Measurements from ENCODE around the gene EGFL7.
"Not testable (repeated sequence)": the region's sequence is repeated elsewhere in the genome, so short reads cannot be mapped to it uniquely, and the experiment has no call there.

Gene EGFL7

DNA sequence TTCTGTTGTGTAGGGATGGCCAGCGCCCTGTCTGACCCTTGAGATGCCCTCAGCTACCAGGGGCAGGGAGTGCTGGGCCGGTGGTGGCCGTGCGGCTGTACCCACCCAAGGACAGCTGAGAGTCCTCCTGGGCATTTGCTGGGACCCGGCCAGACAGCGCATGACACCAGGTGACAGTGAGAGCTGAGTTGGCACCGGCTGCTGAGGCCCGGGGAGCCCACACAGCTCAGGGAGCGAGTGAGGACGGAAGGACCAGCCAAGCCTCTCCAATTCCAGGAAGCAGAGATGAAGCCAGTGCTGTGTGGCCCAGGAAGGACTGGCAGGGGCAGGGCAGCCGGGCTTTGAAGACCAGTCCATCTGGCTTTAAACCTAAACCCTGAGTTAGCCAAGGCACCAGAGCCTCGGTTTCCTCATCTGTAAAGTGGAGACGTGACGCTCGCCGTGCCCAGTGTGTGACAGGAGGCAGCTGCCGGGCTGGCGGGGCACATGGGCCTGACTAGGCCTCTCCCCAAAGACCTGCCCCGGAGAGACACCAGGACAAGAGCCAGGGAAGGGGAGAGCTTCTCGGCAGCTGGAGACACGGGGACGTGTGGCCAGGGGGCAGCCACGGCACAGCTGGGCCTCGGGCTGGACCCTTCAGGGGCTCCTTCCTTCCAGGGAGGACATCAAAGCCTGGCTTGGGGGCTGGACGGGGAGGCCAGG is 27.5 kb downstream of the EGFL7 start:
- no peak for DNase-seq

DNA sequence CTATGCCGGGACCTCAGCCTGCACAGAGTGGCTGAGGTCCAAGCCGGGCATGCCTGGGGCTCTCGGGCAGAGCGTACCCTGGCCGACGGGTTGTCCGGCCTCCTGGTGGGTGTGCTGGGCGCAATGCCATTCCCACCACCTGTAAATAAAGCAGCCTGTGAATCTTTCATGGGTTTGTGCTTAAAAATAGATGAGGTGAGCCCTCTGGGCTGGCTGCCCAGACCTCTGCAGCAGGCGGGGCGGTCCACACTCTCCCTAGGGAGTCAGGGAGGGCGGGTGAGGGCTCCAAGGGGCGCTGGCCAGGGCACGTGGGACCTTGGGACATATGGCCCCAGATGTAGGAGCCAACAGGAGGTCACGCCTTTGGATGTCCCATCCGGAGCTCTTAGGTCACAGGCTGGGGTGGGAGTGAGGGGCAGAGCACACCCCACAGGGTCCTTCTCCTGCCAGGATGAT is 28.1 kb downstream of the EGFL7 start:
- no peak for DNase-seq

DNA sequence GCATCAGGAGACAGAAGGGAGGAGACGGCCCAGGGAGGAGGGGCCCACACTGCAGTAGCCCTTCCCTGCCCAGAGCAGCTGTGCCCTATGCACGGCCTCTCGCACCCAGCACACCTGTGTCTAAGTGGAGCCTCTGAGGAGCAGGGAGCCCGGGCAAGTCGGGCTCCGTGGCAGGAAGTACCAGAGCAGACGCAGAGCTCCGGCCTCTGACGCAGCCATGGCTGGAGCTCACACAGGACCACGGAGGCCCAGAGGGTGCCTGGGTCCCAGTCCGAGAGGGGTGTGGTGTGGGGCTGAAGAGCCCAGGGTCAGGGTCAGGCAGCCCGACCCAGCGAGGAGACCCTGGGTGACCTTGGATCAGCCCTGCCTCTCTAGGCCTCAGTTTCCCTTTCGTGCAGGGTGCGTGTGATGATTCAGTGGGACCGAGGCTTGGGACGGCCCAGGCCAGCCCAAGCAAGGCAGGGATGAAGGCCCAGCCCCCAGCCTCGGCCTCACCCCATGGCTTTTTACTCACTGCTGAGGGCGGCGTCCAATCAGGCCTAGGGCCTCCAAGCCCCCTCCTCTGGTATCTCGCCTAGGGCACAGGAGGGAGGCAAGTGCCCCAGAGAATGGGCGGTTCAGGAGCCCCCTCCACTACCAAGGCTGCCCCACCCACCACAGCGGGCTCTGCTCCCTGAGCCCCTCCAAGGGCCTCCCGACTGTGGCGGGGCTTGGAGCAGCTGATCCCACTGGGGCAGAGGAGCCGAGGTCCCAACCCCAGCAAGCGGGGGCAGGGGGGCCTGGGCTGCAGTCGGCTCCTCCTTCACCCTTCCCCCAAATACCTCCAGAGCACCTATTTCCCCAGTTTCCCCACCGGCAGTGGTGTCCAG is 28.8 kb downstream of the EGFL7 start:
- DNase-seq = no peak

DNA sequence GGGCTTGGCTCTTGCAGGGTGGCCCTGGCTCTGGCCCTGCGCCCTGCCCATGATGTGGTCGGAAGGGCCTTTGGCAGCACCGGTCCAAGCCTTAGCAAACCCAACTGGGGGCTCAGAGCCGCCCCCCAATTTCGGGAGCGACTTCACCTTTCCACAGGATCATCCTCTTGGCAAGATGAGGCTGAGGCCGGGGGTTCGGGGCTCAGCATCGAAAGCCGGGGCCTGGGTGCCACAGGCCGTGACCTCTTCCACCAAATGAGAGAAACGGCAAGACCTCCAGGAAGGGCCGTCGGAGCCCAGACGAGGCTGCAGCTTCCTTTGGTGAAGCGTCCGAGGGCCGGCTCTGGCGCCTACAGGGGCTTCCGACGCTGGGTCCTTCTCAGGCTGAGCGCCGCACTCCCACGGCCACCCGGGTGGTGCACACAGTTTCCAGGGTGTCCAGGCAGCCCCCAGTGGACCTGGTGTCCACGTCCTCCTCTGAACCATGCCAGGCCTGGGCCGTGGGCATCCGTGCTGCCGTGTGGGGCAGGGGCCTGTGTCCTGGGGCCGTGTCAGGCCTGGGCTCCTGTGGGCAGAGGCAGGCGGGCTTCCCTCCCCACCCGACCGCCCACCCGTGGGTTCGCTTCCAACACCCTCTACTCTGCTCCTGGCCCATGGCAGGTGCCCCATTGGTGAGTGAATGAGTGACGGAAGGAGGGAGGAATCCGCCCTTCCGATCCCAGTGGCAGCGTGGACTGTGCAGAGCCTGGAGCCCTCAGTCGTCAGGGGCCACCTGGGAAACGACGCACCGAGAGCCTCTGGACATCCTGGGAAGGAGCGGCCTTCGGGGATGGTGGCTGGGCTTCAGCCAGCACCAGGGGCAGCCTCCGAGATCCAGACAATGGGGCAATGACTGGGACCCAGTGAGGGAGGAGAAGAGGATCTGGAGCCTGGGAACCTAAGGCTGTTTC is 29.7 kb downstream of the EGFL7 start:
- DNase-seq = no peak

DNA sequence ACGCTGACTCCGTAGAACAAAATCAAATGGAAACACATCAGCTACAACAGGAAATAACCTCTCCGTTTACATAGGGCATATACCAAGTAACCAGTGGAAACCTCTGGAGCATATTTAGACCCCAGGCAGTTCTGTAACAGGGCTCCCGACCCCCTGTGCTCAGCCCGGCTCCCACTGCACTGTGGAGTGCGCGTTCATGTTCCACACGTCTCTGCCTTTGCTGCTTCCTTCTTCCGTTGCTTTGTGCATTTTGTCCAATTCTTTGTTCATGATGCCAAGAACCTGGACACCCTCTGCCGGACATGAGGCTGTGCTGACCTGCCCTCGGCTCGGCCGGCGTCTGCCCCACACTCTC is 30.4 kb downstream of the EGFL7 start:
- no peak for DNase-seq

DNA sequence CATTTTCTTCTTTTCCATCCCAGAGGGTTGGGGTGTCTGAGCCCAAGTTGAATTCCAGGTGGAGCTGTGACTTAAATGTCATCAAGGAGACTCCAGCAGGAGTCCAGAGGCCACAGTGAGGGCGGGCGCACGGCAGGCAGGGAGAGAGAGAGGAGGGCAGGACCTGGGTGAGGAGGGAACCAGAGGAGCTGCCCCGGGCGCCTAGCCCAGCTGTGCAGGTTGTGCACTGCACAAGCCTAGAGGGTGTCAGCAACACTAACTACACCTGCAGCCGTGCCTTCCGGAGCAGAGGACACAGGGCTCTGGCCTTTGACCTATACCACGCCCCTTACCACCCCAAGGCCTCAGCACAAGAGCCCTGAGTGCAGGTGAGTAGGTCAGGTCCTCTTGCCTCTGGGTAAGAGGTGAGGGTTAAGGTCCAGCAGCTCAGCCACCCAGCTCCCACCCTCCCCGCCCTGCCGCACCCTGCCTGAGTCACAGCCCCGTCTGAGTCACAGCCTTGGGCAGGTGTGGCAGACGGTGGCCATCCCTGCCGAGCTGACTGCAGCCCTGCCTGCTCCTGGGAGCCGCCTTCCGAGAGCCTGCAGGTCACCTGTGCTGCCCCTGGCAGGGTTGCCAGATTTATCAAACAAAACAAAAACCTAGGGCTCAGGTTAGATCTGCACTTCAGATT is 30.9 kb downstream of the EGFL7 start:
- no peak for DNase-seq

DNA sequence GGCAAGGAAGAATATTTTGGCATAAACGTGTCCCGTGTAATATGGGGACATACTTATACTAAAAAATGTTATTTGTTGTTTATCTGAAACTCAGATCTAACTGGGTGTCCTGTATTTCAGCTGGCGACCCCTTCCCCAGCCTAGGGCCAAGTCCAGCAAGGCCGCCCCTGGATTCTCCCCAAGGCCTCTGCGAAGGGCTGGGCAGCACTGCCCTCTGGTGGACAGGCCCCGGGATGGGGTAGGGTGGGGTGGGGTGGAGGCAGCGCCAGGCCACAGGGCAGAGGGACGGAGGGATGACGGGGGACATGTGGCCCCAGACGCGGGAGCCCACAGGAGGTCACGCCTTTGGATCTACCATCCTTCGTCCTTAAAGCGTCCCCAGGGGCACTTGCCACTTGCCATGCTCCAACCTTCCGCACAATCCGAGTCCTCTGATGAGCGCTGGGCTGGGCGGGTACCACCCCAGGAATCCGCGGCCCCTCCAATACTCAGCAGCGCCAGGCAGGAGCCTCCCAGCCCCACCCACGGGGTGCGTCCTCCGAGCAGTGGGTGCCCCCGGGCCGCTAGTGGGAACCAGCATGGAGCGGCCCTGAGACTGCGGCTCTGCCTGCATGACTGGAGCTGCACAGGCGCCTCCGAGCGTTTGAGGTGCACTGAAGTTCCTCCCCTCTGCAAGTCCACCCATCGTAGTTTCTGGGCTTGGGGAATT is 31.6 kb downstream of the EGFL7 start:
- DNase-seq = no peak

DNA sequence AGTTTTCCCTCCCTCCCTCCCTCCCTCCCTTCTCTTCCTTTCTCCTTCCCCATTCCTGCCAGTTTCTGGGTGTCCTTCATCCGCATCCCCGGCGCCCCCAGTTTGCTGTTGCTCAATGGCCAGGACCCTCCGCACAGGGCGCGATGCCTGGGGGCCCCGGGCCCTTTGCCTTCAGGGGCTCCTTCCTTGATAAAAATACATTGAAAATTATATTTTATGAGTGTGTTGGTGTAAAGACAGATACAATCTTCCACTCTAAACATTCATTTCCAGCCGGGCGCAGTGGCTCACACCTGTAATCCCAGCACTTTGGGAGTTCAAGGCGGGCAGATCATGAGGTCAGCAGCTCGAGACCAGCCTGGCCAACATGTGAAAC is 32.1 kb downstream of the EGFL7 start:
- DNase-seq = no peak

DNA sequence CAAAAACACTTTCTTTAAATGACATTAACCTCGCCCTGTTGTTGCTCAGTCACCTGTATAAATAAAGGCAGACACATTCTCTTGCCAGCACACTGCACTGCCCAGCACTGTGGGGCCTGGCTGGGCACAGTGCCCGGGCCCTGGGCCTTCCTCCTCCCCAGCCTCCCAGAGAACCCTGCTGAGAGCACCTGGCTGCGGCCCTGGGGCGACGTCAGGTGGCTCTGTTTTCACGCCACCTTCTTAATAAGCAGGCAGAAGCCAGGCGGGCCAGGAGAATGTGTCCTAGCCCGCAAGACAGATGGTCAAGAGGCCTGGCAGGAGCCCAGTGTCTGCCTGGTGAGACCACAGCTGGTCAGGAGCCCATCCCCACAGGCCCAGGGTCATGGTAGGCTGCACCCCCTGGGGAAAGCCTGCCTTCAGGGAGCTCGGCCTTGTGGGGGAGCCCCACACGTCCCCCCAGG is 32.7 kb downstream of the EGFL7 start:
- DNase-seq = peak; percentile 87

DNA sequence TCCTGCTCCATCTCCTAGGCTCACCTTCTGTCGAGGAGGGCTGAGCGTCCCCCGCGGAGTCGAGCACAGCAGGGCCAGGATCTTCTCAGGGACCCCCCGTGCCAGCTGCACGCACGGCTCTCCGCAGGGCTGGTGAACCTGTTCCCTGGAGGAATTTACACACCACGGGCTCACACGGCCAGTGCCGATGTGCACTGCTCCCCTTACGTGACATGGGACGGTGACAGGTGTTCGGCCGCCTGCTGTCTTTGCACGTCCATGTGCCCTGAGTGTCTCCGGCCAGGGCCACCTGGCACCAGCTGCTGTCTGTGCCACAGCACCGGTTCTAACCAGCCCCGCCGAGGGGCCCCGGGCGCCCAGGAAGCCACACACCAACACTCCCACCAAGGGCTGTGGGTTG is 33.2 kb downstream of the EGFL7 start:
- DNase-seq = no peak

DNA sequence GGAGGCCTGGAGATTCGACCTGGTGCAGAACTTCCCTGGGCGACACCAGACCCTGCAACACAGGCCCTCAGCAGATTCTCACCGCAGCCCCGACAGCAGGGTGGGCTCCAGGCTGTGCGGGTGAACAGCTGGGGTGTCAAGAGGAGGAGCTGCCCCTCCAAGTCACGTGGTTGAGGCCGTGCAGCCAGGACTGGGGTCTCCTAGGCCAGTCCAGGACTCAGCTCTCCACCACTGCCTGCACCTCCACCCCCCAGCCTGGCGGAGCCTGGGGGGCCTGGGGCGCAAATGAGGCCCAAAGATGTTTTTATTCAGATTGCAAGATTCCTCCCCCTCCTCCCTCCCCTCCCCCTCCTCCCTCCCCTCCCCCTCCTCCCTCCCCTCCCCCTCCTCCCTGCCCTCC is 33.8 kb downstream of the EGFL7 start:
- no peak for DNase-seq

DNA sequence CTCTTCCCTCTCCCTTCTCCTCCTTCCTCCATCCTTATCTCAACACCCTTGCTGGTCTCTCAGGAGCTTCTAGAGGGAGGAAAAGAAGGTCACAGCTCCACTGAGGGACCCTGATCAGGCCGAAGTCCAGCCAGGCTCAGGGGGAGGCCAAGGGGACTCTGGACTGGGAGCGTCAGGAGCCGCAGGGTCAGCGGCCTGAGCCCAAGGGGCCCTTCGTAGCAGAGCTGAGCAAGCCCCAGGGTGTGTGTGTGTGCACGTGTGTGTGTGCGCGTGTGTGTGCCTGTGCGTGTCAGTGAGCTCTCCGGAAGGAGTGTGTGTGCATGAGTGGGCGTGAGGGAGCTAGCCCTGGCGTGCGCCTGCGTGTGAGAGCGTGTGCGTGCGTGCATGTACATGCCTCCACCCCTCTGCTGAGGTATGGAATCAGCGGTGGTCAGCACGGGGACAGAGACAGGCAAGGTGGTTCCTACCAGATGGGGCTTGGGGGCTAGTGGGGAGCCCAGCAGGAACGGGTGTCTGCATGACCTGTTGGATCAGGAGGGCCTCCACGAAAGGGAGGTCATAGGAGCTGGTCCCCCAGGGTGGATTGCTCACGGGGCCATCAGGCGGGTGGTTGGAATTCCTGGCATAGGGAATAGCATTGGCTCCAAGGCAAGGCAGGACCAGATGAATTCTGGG is 34.6 kb downstream of the EGFL7 start:
- DNase-seq = no peak

DNA sequence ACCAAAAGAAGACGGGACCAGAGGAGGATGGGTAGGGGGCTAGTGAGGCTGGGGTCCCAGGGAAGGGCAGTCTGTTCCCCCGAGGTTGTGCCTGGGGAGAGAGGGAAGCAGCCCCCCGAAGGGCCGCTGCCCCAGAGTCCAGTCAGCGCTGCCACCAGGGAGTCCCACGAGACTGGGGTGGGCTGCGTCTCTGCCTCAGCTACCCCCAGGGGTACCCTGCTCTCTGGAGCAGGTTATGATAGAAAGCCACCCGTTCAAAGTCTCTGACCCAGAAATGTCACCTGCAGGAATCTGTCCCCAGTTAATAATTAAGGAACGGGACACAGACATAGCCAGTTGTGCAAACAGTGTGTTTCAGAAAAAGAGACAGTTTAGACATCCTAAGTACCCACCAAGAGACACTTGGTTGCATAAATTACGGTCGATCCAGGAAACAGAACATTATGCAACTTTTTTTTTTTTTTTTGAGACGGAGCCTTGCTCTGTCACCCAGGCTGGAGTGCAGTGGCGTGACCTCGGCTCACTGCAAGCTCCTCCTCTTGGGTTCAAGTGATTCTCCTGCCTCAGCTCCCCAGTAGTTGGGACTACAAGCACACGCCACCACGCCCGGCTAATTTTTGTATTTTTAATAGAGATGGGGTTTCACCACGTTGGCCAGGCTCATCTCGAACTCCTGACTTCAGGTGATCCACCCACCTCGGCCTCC is 35.3 kb downstream of the EGFL7 start:
- no peak for DNase-seq

DNA sequence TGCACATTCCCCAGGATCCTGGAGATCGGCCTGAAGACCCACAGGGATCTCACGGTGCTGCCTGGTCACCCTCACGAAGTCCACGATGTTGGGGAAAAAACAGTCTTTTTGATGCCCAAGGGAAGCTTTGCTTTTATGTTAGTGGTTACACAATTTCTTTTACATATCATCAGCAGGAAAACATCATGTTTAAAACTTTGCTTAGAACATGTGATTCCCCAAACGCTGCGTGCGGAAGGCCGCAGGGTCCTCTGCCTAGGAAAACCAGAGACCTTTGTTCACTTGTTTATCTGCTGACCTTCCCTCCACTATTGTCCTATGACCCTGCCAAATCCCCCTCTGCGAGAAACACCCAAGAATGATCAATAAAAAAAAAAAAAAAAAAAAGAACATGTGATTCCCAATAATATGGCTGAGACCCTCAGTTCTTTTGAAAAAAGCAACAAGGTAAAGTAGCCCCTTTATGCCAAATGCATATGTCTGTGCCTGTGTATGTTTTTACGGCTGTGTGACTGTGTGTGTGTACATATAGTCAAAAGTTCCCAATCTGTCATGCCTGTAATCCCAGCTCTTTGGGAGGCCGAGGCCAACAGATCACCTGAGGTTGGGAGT is 36.0 kb downstream of the EGFL7 start:
- no peak for DNase-seq

DNA sequence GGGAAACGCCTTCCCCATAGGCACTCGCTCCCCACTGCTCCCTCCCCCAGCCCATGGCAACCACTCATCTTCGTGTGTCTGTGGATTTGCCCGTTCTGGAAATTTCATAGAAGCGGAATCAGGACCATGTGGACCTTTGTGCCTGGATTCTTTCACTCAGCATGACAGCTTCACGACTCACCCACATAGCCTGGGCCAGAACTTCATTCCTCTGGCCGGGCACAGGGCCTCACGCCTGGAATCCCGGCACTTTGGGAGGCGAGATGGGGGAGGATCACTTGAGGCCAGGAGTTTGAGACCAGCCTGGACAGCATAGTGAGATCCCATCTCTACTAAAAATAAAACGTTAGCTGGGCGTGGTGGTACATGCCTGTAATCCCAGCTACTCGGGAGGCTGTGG is 37.6 kb downstream of the EGFL7 start:
- DNase-seq = no peak

DNA sequence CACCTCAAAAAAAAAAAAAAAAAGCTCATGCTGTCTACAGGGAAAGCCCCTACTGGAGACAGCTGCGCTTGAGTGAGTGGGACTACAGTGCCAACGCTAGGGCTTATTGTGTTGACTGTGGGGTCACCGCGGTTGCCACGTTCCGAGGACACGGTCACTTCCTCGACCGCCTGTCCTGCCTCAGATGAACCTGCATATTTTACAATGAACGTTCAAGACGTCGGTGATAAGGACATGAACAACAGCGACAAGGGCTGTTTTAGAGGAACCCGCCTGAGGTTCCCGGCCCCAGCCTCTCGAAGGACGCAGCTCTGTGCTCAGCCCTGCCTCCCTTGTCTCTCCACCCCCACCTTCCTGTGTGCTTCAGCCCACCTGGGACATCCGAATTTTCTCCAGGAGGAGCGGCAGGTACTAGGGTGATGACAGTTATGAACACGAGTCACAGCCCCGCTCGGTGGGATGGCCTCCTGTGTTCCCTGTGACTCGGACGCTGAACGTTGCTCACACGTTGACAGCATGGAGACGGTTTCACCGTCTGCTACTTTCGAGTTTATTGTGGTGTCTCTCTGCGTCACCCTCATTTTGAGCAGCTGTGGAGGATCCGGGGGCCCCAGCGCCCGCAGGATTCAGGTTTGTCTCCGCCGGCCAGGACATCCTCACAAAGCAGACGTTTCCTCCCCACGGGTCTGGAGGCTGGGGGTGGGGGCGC is 38.4 kb downstream of the EGFL7 start:
- DNase-seq = no peak

DNA sequence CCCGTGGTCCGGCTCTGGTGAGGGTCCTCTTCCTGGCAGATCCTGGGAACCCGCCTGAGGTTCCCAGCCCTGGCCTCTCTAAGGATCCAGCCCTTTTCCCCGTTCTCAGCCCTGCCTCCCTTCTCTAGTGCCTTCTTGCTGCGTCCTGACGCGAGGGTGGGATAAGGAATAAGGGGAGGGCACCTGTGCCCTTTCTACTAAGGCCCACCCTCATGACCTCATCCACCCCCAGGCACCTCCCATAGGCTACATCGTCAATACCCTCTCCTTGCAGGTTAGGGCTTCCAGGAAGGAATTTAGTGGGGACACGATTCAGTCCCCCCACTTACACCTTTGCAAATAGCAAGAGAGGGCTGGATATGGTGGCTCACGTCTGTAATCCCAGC is 38.9 kb downstream of the EGFL7 start:
- DNase-seq = no peak

DNA sequence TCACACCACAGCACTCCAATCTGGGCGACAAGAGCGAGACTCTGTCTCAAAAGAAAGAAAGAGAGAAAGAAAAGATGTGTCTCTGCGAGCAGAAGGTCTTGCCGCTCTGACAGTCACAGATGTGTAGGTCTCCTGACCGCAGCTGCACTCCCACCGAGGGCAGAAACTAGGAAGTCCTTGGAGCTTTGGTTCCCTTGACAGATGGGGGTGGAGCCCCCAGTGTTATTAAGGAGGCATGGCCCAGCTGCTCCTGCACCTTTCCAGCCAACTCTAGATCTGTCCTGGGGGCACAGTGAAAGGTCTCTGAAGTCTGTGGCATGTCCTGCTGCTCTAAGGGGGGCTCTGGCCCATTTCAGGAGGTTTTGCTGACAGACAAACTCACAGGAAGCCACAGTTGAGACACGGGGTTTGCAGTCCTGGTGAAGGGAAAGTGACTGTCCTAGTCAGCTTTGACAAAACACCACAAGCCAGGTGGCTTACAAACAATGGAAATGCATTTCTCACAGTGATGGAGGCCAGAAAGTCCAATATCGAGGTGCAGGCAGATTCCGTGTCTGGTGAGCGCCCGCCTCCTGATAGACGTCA is 40.7 kb downstream of the EGFL7 start:
- no peak for DNase-seq

DNA sequence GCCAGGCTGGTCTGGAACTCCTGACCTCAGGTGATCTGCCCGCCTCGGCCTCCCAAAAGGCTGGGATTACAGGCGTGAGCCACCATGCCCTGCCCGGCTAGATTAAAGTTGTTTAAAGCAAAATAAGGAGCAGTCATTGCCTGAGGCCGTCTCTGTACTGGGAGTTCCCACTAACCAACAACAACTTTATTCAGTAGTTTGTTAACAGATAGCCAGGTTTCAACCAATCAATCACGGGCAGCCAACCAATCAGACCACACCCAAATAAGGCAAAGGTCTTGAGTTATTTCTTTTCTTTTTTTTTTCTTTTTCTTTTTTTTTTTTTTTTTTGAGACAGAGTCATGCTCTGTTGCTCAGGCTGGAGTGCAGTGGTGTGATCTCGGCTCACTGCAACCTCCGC is 42.0 kb downstream of the EGFL7 start:
- DNase-seq = not testable (repeated sequence)

All from NCI-H1105 treated with DMSO at 0.1 percent for 48 hours (cell line).